T-helper 9 cell (primary cell): ENCODE data around the gene CERS1.
"Not testable (repeated sequence)": the region's sequence is repeated elsewhere in the genome, so short reads cannot be mapped to it uniquely, and the experiment has no call there.

Source experiments
- DNase-seq: peaks from one replicate; pipeline ENCODE4 v3.0.0-alpha.2; 2020

The CERS1 gene

GRCh38 chr19:18917593-18917992 is 21.6 kb upstream of the CERS1 start:
- DNase-seq: not testable (repeated sequence)

GRCh38 chr19:18915639-18916038 is 19.7 kb upstream of the CERS1 start:
- no peak for DNase-seq

- no peak for DNase-seq
Observed at GRCh38 chr19:18913466-18913865, 17.5 kb upstream of the CERS1 start.

GRCh38 chr19:18912933-18913332 is 17.0 kb upstream of the CERS1 start:
- no peak for DNase-seq

GRCh38 chr19:18910801-18911436 is 15.0 kb upstream of the CERS1 start:
- no peak for DNase-seq

- DNase-seq: no peak
Observed at GRCh38 chr19:18910010-18910409, 14.1 kb upstream of the CERS1 start.

- no peak for DNase-seq
Observed at GRCh38 chr19:18908917-18909619, 13.1 kb upstream of the CERS1 start.

GRCh38 chr19:18906605-18907519 is 10.9 kb upstream of the CERS1 start:
- no peak for DNase-seq

- DNase-seq: no peak
Observed at GRCh38 chr19:18905513-18906236, 9.7 kb upstream of the CERS1 start.

- no peak for DNase-seq
Observed at GRCh38 chr19:18905058-18905456, 9.1 kb upstream of the CERS1 start.

GRCh38 chr19:18904334-18905057 is 8.5 kb upstream of the CERS1 start:
- DNase-seq: no peak

- no peak for DNase-seq
Observed at GRCh38 chr19:18903156-18904037, 7.4 kb upstream of the CERS1 start.

- not testable (repeated sequence) for DNase-seq
Observed at GRCh38 chr19:18902519-18902918, 6.6 kb upstream of the CERS1 start.

- DNase-seq: no peak
Observed at GRCh38 chr19:18901491-18901890, 5.5 kb upstream of the CERS1 start.

GRCh38 chr19:18900700-18901481 is 4.9 kb upstream of the CERS1 start:
- DNase-seq: no peak

GRCh38 chr19:18899624-18900560 is 3.9 kb upstream of the CERS1 start:
- no peak for DNase-seq

GRCh38 chr19:18898607-18899408 is 2.9 kb upstream of the CERS1 start:
- DNase-seq: no peak

- DNase-seq: no peak
Observed at GRCh38 chr19:18898081-18898606, 2.2 kb upstream of the CERS1 start.
